ENCODE results near the gene KCNIP4. TPM values are rescaled to one million over a fixed set of nuclear protein-coding genes. Genes with fewer than 3 reads are reported as not detected.

Gene KCNIP4
- total and polyA plus RNA-seq, 2 of the 4 experiments (the other 2 are of a cell fraction), result not detected

DNA sequence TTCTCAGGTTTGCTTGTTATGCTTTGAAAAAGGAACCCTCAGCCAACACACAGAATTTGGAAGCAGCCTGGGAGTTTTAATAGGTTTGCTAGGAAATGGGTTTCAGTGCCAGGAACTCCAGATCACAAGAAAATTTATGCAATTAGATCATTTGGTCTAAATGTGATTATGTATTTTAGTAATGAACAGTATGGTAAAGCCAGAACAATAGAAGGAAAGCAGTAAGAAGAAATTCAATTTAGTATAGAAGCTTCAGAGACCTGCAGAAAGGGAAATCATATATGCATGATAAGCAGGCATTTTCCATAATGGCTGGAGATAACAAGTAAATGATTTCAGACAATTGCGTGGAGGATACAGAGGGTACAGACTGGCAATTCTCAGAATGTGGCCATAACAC is 184.7 kb downstream of the KCNIP4 start:
- Histone ChIP-seq H3K79me1 (ENCODE audit: low read depth in 1 of 2, low read length in 2 of 2) (no peaks in the 10 kb centered on the region), H3K9ac (ENCODE audit: low read depth, low read length) (no peak overlapping the region), H3K36me3 (ENCODE audit: control insufficient read depth, insufficient read depth, low read length) (no peaks in the 10 kb centered on the region), H3K23ac (ENCODE audit: low read depth, low read length) (no peak overlapping the region), H3K9me1 (ENCODE audit: insufficient read depth, low read length) (no peaks in the 10 kb centered on the region), H3K9me3 (ENCODE audit: control insufficient read depth, insufficient read depth, low read length) (no peaks in the 10 kb centered on the region), H2AFZ (replicated peaks; ENCODE audit: low read length, poor library complexity) (no peak overlapping the region), H3K18ac (ENCODE audit: low read depth, low read length) (no peak overlapping the region), H3K4me2 (ENCODE audit: low read depth, low read length) (no peak overlapping the region), H3K14ac (replicated peaks; ENCODE audit: low read depth, low read length) (no peak overlapping the region), H2BK120ac (ENCODE audit: low read depth, low read length) (no peak overlapping the region), H3K27ac (ENCODE audit: insufficient read depth, low read length) (no peak overlapping the region), H3K56ac (ENCODE audit: extremely low read depth, insufficient read depth, low read length) (no peak overlapping the region), H4K91ac (ENCODE audit: insufficient read depth, low read depth, low read length) (no peak overlapping the region), H3K27me3 (ENCODE audit: control insufficient read depth, insufficient read depth, low read length) (no peaks in the 10 kb centered on the region), H3K4ac (ENCODE audit: low read depth, low read length) (no peak overlapping the region), H4K8ac (ENCODE audit: low read depth in 2 of 2, low read length in 2 of 2) (no peak overlapping the region), H2BK5ac (ENCODE audit: low read depth, low read length, poor library complexity, severe bottlenecking) (no peak overlapping the region), H2BK20ac (ENCODE audit: low read depth, low read length) (no peak overlapping the region), H4K20me1 (ENCODE audit: insufficient read depth, low read length) (no peaks in the 10 kb centered on the region), H2AK5ac (ENCODE audit: low read depth, low read length) (no peak overlapping the region), H3K4me3 (ENCODE audit: insufficient read depth, low read depth, low read length) (no peak overlapping the region), H4K5ac (ENCODE audit: low read depth, low read length) (no peak overlapping the region), H2AK9ac (replicated peaks; ENCODE audit: low read depth, low read length, poor library complexity) (no peak overlapping the region), H3K4me1 (ENCODE audit: control insufficient read depth, insufficient read depth, low read length) (no peaks in the 10 kb centered on the region), H2BK15ac (ENCODE audit: low read depth, low read length) (no peak overlapping the region)
- WGBS, 2 experiments (ENCODE audit: extremely low coverage in 2 of 2, insufficient read length in 1 of 2), result 80% methylated on average over 1 of the region's 1 CpG; no CpG with 5 or more reads in 1 of the 2 experiments
- ATAC-seq (ENCODE audit: low read depth) (no peak), DNase-seq (no peak)
- in situ Hi-C loops (cut with MboI; ENCODE audit: low sequenced_read_pairs) (loop anchor here (25.0 kb wide), 1 partner anchor 252 kb away; no protein-coding TSS in a partner anchor), dilution Hi-C loops (cut with HindIII; ENCODE audit: low sequenced_read_pairs, unreplicated experiment) (no loop called here), intact Hi-C loops (cut with micrococcal nuclease) (no loop called here)
- TF ChIP-seq MAZ (IDR thresholded peaks at IDR 0.05; ENCODE audit: borderline replicate concordance, low read depth, low read length) (no peak), MXI1 (IDR thresholded peaks at IDR 0.05; ENCODE audit: borderline replicate concordance, low read depth, low read length) (no peak), CTCF (conservative IDR thresholded peaks at IDR 0.05; ENCODE audit: low read depth, low read length) (no peak), CEBPB (IDR thresholded peaks at IDR 0.05; ENCODE audit: low read depth, low read length) (no peak), FOS (IDR thresholded peaks at IDR 0.05; ENCODE audit: low read depth, low read length) (no peak)
- BruUV-seq (replicated peaks), result no TSS peak
- ChIA-PET CTCF (interaction anchor here (2.2 kb wide), 1 partner anchor 11 kb away, joined by 13 read pairs; no protein-coding TSS in a partner anchor), POLR2A (ENCODE audit: unreplicated experiment) (no interaction called here)
